ENCODE results near the gene NEMP2.

GRCh38 chr2:190578158-190579057 lies 43.9 kb upstream of the NEMP2 start:
- TF ChIP-seq CTCF (conservative IDR thresholded peaks at IDR 0.05; ENCODE audit: low read depth, low read length), result no peak
- TF ChIP-seq FOS (IDR thresholded peaks at IDR 0.05; ENCODE audit: low read depth, low read length), result no peak
- no peak for TF ChIP-seq MXI1 (IDR thresholded peaks at IDR 0.05; ENCODE audit: borderline replicate concordance, low read depth, low read length)
- no peak for TF ChIP-seq CHD1 (IDR thresholded peaks at IDR 0.05; ENCODE audit: low read depth, low read length)
- TF ChIP-seq MAZ (IDR thresholded peaks at IDR 0.05; ENCODE audit: borderline replicate concordance, low read depth, low read length), result no peak
- no peak for TF ChIP-seq ELK1 (IDR thresholded peaks at IDR 0.05; ENCODE audit: borderline replicate concordance, low read depth, low read length)
- TF ChIP-seq USF2 (IDR thresholded peaks at IDR 0.05; ENCODE audit: low read depth, low read length), result no peak
